CD4-positive, alpha-beta T cell treated with Interleukin-12 subunit alpha and Interleukin-12 subunit beta, for 1 hour (primary cell): Measurements from ENCODE around the gene EMD.
"Not testable (repeated sequence)": the region's sequence is repeated elsewhere in the genome, so short reads cannot be mapped to it uniquely, and the experiment has no call there.

Source experiments
- DNase-seq: peaks from one replicate; pipeline ENCODE4 v3.0.0-alpha.2; 2020

The EMD gene

DNA sequence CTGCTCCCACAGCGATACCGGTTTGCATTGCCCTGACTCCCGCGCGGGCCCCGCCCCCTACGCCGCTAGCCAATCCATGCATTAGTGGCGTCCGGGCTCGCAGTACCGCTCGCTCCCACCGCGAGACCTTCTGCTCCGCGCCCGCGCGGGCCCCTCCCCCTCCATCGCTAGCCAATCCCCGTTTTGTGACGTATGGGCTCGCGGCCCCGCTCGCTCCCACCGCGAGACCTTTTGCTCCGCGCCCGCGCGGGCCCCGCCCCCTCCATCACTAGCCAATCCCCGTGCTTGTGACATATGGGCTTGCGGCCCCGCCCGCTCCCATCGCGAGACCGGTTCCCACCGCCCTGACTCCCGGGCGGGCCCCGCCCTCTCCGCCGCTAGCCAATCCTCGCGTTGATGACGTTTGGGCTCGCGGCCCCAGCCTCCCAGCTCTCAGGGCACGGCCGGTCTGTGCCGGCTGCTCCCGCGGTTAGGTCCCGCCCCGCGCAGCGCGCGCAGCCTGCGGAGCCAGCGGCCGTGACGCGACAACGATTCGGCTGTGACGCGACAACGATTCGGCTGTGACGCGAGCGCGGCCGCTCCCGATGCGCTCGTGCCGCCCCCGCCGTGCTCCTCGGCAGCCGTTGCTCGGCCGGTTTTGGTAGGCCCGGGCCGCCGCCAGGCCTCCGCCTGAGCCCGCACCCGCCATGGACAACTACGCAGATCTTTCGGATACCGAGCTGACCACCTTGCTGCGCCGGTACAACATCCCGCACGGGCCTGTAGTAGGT is at the start of gene EMD:
Gene EMD, plus strand, starts transcription at position 497 of the 770 bp plus-strand sequence. Its CDS starts 190 bp downstream, at position 687.
- peak; percentile 97 for DNase-seq

DNA sequence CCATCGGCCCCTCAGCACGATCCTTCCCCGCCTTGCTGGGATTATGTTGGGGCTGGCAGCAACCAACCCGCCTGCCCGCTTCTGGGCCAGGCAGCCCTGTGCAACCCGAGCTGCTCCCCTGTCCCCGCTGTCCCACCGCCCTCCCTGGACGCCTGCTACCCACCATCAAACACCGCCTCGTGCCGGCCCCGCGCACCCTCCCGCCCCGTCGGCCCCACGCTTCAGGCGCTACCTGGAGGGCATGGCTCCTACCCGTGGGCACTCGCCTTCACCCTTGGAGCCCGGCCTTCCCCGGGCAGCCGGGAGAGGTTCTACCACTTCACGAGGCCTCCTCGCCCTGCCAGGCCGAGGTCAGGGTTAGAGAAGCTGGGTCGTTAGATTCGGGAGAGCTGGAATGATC is 46.5 kb upstream of the EMD start:
- no peak for DNase-seq

DNA sequence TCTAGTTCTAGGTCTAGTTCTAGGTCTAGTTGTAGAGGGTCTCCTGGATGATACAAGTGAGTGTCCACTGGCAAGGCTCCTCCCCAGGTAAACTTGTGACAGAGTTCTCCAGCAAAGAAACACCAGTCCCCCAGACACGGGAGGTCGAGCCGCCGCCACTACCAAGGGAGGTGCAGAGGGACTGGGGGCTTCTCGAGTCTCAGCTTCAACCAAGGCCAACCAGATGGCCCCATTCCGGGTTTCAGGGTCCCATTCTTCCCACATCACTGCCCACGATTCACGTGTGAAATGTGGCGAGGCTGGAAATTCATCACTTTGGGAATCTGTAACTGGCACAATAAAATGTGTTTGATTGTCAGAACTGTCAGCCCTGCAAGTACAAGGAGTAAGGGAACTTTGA is 46.0 kb upstream of the EMD start:
- DNase-seq: no peak

DNA sequence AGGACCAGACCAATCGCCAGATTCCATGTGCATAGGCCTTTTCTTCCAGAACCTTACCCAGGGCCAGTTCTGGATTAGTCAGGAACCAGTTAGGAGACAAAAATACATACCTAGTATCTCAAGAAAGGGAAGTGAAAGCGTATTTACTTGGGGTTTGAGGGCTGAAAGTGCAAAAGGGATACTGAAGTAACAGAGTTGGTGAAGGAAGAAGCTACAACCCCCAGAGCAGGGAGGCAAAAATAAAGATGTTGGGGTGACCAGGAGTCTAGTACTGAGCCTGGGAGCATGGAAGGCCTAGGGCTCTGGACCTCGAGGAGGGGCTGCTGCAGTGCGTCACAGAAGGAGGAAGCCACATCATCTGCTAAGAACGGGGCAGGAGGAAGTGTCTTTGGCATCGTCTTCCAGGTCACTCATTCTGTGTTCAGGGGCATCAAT is 45.2 kb upstream of the EMD start:
- no peak for DNase-seq

DNA sequence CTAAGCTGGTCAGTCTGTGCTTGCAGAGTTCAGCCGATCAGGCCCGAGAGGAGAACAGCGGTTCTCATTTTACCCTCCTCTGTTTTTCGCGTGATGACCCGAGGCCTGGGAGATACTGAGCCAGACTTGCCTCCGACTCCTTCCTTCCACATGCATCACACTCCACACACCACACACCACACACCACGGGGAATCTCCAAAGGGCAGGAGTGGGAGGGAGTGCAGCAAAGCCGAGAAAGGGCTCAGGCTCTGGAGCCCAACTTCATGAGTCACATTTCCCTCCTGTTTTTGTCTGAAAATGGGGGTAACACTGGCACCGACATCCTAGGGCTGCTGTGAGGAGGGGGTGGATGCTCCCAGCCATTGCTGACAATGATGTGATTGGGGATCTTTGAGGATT is 44.6 kb upstream of the EMD start:
- DNase-seq: no peak

DNA sequence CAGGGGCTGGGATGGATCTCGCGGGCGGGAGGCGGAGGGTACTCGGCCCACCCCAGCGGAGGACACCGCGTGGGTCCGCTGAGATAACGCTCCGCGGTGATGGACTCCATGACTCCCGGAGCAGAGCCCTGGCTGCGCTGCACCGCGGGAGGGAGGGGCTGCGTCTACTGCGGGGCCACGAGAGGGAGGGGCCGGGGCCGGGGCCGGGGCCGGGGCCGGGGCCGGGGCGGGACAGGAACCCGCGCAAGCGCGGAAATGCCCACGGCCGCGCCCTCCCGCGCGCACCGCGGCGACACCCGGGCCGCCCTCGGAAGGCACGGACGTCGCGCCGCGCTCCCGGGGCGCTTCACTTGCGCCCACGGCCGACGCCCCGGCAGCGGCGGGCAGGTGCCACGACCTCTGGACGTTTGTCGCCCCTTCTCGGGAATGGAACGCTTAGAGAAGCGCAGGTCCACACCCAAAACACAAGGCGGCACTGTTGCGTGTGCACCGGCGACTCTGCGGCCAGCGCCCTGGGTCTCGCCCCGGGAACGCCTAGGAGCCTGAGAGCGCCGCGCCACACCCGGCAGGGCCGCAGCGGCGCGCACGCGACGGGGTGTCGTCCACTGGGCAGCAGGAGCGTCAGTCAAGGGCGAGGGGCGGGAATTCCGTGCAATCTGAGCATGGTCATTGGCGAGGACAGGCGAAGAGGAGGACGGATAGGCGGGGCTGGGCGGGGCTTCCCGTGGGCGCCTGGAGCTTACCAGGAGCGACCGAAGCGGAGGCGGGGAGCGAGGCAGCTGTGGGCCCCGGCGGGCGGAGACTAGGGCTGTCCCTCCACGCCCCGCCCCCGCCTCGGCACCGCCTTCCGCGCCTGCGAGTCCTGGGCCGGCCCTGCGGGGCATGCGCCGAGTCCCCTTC is 37.4 kb upstream of the EMD start:
- DNase-seq: not testable (repeated sequence)

DNA sequence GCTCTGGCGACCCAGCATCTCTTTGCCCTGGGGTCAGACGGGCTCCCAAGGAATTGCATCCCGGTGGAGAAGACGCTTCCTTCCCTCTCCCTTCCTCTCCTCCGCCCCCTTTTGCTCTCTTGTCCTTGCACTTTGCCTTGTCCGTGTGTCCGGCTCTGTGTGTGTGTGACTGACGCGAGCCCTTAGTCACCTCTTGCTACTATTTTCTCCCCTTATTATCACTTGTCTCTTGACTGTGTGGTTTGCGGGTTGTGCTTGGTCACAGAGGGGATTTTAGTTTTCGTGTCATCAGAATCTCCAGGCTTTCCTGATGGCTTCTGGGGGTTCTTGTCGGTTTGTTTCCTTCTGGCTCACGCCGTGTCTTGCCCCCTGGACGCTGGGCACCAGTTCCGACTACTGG is 36.0 kb upstream of the EMD start:
- DNase-seq: not testable (repeated sequence)

DNA sequence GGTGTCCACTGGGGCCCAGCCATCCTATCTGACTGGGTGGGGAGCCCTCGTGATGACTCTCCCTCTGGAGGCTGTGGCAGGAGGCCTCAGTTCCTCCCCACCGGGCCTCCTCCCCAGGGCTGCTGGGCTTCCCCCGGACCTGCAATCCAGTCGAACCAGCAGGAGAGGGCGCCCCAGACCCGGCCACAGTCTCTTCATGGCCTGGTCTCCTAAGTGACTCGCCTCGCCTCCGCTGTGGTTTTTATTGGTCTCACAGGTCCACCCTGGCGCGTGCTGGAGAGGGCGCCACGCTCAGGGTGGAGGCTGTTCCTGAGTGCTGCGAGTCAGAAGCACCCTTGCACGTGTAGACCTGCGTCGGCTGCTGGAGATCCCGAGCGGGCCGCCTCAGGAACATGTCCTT is 35.5 kb upstream of the EMD start:
- not testable (repeated sequence) for DNase-seq

DNA sequence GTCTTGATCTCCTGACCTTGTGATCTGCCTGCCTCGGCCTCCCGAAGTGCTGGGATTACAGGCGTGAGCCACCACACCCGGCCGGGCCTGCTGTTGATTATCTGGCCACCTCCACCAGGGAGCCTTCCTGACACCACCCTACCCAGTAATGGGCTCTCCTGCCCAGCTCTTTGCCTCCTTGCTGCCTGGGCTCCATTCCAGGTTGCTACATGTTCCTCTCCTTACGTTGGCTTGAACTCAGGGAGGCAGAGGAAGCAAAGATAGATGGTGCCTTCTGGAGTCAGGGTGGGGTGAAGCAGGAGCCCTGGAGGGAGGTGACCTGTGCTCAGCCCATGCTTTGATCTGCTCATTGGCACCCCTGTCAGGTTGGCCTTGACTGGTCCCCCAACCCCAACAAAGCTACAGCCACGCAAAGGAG is 31.0 kb upstream of the EMD start:
- peak; percentile 7 for DNase-seq

DNA sequence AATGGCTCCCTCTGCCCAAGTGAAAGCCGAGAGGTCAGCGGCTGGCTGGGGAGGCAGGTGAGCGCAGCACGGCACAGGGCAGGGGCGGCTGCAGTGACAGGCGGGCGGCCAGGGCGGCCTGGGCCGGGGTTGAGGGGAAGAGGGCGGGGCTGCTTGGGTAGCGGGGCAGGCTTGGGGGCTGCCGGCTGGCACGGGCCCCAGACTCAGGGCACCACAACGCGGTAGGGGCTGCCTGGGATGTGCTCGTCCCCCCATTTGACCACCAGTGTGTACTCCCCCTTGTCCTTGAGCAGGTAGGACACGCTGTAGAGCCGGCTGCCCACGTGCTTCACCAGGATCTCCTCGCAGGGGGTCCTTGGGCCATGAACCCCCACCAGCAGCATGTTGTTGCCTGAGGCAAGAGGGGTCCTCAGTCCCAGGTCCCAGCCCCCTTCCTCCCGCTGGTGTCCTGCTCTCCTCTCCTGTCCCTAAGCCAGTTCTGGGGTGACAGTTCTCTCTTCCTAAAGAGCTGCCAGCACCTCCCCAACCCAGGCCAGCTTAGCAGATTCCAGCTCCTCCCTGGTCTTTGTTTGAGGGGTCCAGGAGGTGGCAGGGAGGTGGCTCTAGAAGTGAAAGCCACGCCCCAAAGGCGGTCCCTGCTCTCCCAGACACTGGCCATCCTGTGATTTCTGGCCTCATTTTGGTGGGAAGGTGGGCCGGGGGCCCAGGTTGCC is 30.3 kb upstream of the EMD start:
- DNase-seq: peak; percentile 5

DNA sequence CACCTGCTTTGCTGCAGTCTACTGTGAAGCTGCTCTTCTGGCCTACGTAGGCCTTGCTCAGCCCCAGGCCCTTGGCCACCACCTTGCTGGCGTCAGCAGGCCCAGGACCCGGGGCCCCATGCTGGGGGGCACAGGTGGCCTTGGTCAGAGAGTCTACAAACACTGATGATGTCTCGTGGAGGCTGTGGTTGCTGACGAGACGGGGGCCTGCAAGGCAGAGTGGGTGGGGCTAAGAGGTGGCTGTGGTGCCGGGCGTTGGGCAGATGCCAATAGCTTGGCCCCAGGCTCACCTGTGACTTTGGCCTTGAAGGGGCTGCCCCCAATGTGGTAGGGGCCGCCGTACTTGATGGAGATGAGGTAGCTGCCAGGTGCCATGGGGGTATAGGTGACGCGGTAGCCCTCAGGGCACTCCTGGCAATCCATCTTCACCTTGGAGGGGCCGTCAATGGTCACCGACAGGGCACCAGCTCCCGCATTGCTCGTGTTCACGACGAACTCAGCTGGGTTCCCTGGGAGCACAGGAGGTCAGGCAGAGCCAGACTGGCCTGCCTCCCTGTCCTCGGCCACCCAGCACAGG is 29.6 kb upstream of the EMD start:
- DNase-seq: peak; percentile 30

DNA sequence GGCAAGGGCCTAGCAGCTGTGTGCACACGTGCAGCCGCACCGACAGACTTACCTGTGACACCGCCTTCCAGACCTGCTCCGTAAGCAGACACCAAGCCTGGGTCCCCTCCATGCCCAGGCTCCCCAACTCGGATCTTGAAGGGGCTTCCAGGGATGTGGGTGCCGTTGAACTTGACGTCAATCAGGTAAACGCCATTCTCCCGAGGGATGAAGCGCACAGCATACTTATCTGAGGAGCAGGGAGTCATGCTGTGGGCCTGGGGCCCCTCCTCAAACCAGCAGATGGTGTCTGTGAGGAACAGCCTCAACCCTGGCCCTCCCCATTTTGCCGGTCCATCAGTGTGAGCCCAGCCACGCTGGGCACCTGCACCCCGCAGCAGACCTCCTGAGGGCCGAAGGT is 29.1 kb upstream of the EMD start:
- peak; percentile 0 for DNase-seq

DNA sequence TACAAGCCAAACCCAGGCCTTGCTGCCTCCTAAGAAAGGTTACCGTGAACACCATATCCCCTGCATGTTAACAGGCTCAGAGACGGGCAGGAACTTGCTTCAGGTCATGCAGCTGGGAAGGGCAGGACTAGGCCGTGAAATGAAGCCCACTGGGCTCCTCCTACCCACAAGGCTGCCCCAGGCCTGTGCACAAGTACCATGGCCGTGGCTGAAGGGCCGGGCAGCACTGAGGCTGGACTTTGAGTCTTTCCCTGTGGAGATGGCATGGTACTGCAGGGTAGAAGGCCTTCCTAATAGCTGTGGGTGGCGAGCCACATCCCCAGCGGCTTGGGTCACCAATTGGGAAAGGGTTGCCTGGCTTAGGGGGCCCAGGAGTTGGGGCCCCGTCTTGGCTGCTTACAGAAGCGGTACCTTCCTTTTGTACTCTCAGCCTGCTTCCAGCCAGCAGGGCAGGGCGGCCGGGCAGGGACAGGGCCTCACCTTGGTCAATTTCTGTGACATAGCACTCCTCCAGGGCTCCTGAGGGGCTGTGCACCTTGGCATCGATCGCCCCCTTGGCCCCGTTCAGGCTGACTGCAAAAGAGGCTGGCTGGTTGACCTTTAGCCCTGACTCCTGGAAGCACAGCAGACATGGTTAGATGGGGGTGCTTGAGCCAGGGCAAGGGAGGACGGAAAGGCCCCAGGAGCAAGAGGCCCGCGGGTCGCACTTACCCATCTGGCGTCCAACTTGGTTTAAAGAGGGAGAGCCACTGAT is 28.5 kb upstream of the EMD start:
- DNase-seq: no peak

DNA sequence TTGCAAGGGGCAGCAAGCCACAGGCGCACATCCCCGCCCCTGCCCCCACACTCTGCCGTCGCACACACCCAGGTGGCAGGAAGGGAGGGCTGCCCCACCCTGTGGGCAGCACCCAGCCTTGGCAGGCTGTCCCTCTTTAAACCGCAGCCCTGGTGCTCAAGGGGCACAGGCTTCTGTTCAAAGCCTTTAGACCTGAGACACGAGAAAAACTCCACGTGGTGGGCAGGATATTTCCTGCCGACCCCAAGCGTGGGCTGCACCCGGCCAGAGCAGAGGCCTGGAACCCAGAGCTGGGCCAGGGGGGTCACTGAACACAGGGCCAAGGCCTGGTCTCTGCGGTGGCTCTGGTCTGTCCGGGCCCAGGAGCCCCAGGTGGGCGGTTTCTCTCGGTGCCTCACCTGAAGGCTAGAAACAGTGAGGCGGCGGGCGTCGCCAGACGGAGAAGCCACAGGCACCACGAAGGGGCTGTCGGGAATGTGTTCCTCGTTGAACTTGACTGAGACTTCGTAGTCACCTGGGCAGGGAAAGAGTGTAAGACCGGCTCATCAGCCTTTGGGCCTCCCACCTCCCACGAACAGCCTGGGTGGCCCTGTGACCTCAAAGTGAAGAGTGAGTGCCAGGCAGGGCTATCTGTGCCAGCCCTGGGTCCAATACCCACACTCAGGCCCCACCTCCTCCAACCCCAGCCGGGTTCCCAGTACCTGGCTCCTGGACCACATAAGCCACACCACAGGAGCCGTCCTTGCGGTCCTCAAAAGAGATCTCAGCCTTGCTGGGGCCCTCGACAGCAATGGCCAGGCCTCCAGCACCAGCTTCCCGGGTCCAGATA is 27.7 kb upstream of the EMD start:
- peak; percentile 66 for DNase-seq

DNA sequence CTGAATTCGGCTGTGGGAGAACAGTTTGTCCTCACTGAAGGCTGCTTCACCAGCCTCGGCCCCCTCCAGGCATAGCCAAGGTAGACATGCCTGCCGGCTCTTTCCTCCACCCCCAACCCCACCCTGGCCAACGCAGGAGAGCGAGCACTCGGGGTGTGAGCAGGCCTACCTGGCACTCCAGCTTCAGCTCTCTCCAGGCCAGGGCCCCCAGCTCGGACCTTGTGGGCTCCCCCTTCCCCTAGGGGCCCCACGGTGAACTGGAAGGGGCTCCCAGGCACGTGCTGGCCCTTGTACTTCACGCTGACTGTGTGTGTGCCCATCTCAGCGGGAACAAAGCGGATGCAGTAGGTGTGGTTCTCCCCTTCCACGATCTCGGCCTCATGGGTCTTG is 27.1 kb upstream of the EMD start:
- no peak for DNase-seq

DNA sequence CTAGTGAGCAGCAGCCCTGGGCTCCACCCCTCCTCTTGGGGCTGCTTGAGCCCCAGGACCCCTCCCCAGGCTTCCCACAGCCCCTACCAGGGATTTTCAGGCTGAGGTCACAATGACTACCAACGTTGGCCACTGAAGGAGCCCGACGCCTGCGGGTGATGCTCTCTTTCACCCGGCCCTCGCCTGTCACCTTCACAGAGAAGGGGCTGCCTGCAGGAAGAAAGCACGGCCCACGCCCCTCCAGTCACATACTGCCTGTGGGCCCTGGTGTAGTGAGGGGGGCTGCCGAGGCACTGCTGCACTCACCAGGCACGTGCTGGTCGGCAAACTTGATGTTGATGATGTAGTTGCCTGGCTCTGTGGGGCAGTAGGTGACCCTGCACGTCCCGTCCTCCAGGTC is 26.6 kb upstream of the EMD start:
- DNase-seq: peak; percentile 7

DNA sequence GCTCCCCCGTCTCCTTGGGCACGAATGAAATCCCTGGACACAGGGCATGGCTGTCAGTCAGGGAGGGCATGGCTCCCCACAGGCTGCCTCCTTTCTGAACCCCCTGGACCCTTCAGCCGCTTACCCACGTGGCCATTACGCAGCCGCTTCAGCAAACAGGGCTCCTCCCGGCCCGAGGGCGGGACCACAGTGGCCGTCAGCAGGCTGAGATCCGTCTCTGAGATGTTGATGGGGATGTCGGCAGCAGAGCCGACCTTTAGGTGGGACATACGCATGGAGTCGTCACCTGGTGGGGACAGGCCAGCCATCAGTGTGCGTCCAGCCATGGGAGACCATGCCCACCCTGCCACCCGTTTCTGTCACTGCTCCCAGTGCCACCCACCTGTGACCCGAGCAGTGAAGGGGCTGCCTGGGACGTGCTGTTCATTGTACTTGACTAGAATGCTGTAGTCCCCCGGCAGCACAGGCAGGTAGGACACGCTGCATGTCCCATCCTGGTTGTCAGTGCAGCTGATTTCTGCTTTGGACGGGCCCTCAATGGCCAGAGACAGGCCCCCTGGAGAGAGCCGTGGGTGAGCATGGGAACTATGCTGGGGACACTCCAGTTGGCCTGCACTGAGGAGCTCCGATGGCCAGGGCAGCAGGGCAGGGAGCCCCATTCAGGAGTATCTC is 25.8 kb upstream of the EMD start:
- peak; percentile 0 for DNase-seq

DNA sequence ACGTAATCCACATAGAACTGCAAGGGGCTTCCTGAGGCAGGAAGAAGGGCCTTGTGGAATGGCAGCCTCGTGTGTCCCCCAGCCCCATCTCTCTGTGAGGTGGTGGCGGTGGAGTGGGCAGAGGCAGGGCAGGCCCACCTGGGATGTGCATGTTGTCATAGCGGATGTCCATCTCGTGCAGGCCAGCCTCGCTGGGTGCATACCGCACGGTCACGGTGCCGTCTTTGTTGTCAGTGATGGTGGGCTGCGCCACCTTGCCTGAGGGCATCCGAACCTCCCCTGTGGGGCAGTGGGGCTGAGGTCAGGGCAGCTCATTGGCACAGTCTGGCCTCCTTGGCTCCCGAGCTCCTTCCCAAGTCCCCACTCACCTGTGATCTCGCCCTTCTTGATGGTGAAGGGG is 25.1 kb upstream of the EMD start:
- no peak for DNase-seq

DNA sequence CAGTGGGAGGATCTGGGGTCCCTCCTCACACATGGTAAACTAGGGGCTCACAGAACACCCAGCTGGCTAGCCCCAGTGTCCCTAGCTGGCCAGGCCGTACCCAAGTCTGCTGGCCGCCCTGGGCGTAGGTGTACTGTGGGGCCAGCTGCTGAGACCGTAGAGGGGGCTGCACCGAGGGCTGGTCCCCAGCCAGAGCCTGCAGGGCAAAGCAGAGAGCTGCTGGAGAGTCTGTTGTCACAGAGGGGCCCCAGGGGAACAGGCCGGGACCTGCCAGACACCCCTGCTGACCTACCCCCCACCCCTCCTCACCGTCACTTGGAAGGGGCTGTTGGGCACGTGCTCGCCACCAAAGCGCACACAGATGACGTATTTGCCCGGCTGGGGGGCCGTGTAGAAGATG is 24.6 kb upstream of the EMD start:
- no peak for DNase-seq

DNA sequence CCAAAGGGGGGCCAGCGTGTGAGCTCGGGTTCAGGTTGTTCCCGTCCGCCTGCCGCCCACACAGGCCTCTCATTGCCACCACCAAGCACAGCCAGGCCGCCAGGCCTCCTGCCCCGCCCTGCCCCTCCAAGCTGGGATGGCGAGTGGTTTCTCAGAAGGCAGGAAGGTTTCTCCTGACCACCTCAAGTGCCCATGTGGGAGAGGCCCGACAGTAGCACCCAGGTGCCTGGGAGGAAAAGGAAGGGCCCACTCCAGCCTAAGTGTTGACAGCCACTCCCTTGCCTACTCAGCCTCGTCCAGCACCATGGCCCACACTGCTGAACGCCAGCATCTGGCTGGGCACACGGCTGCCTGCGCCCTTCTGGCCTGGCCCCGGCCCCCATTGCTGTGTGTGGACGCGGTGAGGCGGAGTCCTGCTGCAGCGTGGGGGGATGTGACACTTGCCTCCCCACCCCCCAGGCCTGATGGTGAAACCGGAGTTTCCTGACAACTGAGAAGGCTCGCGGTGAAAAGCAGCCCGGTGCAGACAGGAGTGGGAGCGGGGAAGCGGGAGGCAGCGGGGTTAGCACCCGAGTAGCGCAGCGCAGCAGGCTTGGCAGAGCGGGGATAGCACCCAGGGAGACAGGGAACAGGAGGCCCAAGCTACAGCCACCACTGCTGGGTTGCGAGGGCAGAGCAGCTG is 23.9 kb upstream of the EMD start:
- DNase-seq: peak; percentile 5
